HepG2 (cell line): ENCODE measurements around the gene BDP1. TPM values are rescaled to one million over a fixed set of nuclear protein-coding genes. Genes with fewer than 3 reads are reported as not detected.

Experiments used
- DNMT3B ChIP-seq: conservative IDR thresholded peaks from 2 replicates; pipeline ENCODE4 v1.6.1; 2016; ENCODE audit warnings: missing biosample characterization, control low read depth
- FOXA1 ChIP-seq, 2 experiments: fragments of 450-650 bp in 1 of 2; sonication (generic) in 1 of 2; formaldehyde crosslinking in 1 of 2; IDR thresholded peaks; 2 replicates each; pipeline versions ENCODE4 v1.4.0 to v1.6.1; 2016 to 2020; ENCODE audit warnings: missing genetic modification reagents in 1 of 2
- FOXJ3 ChIP-seq: sonication (generic); formaldehyde crosslinking; IDR thresholded peaks from 2 replicates; pipeline ENCODE4 v1.4.0; 2020; ENCODE audit warnings: missing genetic modification reagents, mild to moderate bottlenecking, borderline replicate concordance
- GFI1 ChIP-seq: sonication (generic); formaldehyde crosslinking; IDR thresholded peaks from 2 replicates; pipeline ENCODE4 v1.5.0; 2020; ENCODE audit warnings: missing genetic modification reagents, mild to moderate bottlenecking, borderline replicate concordance
- KDM5A ChIP-seq: fragments of 200-600 bp; sonication (generic); IDR thresholded peaks from 2 replicates; pipeline ENCODE4 v1.7.0; 2018; ENCODE audit warnings: antibody characterized with exemption, mild to moderate bottlenecking, low read length, borderline replicate concordance
- MAF1 ChIP-seq: sonication (generic); formaldehyde crosslinking; IDR thresholded peaks from 2 replicates; pipeline ENCODE4 v1.5.0; 2020; ENCODE audit warnings: missing genetic modification reagents, borderline replicate concordance
- MTERF4 ChIP-seq: sonication (generic); formaldehyde crosslinking; IDR thresholded peaks from 2 replicates; pipeline ENCODE4 v1.8.0; 2023; ENCODE audit warnings: mild to moderate bottlenecking, missing genetic modification reagents
- POLR2AphosphoS5 ChIP-seq: IDR thresholded peaks from 2 replicates; pipeline ENCODE4 v1.6.1; 2012; ENCODE audit warnings: low read depth, low read length
- SATB2 ChIP-seq: sonication (generic); formaldehyde crosslinking; IDR thresholded peaks from 2 replicates; pipeline ENCODE4 v1.5.0; 2020; ENCODE audit warnings: missing genetic modification reagents
- TRIM24 ChIP-seq: sonication (generic); formaldehyde crosslinking; IDR thresholded peaks from 2 replicates; pipeline ENCODE4 v1.8.0; 2022; ENCODE audit warnings: mild to moderate bottlenecking, missing genetic modification reagents
- ZBTB34 ChIP-seq: sonication (generic); formaldehyde crosslinking; IDR thresholded peaks from 2 replicates; pipeline ENCODE4 v1.8.0; 2022; ENCODE audit warnings: mild to moderate bottlenecking, missing genetic modification reagents
- ZFP1 ChIP-seq: IDR thresholded peaks from 2 replicates; pipeline ENCODE4 v1.6.1; 2016
- ZNF24 ChIP-seq: fragments of 450-650 bp; IDR thresholded peaks from 2 replicates; pipeline ENCODE4 v1.6.1; 2017; ENCODE audit warnings: antibody characterized with exemption, mild to moderate bottlenecking
- ZNF577 ChIP-seq: sonication (generic); formaldehyde crosslinking; IDR thresholded peaks from 2 replicates; pipeline ENCODE4 v1.4.0; 2020; ENCODE audit warnings: mild to moderate bottlenecking, low read depth, missing genetic modification reagents, borderline replicate concordance
- ZNF598 ChIP-seq: sonication (generic); formaldehyde crosslinking; IDR thresholded peaks from 2 replicates; pipeline ENCODE4 v1.5.1; 2020; ENCODE audit warnings: mild to moderate bottlenecking, missing genetic modification reagents, borderline replicate concordance
- ZNF766 ChIP-seq: sonication (generic); formaldehyde crosslinking; IDR thresholded peaks from 2 replicates; pipeline ENCODE4 v1.5.0; 2020; ENCODE audit warnings: missing genetic modification reagents, borderline replicate concordance
- ZSCAN30 ChIP-seq: sonication (generic); formaldehyde crosslinking; IDR thresholded peaks from 2 replicates; pipeline ENCODE4 v1.5.0; 2020; ENCODE audit warnings: mild to moderate bottlenecking, missing genetic modification reagents
- polyA plus RNA-seq, 8 experiments: library from polyadenylated mRNA; depleted of rRNA in 3 of 8; stranded (reverse) in 7 of 8; unstranded in 1 of 8; fragments of >200 nt; fragmentation: Illumina TruSeq in 4 of 8; extraction: Trizol in 4 of 8; gene quantifications; 2 replicates each; pipeline versions ENCODE4 v1.2.1 to v1.2.3, GENCODE V29; 2011 to 2016; ENCODE audit warnings: low read depth in 4 of 8, missing spikeins in 1 of 8, mixed read lengths in 1 of 8; ENCODE audit not compliant: insufficient read depth in 1 of 8
- total RNA-seq, 5 experiments: library from RNA; depleted of rRNA; stranded (reverse); fragments of >200 nt; fragmentation: Illumina TruSeq; extraction: Trizol; gene quantifications; 2 replicates each; pipeline ENCODE4 v1.2.3, GENCODE V29; 2016; ENCODE audit warnings: low read depth in 1 of 5
- TF ChIP-seq, protein P1 (sequence below), 2 experiments: sonication (generic) in 1 of 2; formaldehyde crosslinking in 1 of 2; IDR thresholded peaks; 2 replicates each; pipeline versions ENCODE4 v1.6.1 to v1.9.0; 2014 to 2022; ENCODE audit warnings: antibody characterized with exemption in 1 of 2, borderline replicate concordance in 1 of 2, inconsistent platforms in 1 of 2, low read depth in 1 of 2, missing genetic modification reagents in 1 of 2
- TF ChIP-seq, protein P2 (sequence below): IDR thresholded peaks from 2 replicates; pipeline ENCODE4 v1.6.1; 2018; ENCODE audit warnings: missing genetic modification reagents, mild to moderate bottlenecking, missing compliant biosample characterization

The BDP1 gene
- total and polyA plus RNA-seq, 2 of the 13 experiments (the other 11 are each of a cell fraction or from before 2014, with no cell fraction given), result 10.2 to 22.4 TPM

GRCh38 chr5:71586941-71587765, 131.7 kb downstream of the BDP1 start, which contains the start of gene MCCC2 (continued):
- TF ChIP-seq, protein P1, sequence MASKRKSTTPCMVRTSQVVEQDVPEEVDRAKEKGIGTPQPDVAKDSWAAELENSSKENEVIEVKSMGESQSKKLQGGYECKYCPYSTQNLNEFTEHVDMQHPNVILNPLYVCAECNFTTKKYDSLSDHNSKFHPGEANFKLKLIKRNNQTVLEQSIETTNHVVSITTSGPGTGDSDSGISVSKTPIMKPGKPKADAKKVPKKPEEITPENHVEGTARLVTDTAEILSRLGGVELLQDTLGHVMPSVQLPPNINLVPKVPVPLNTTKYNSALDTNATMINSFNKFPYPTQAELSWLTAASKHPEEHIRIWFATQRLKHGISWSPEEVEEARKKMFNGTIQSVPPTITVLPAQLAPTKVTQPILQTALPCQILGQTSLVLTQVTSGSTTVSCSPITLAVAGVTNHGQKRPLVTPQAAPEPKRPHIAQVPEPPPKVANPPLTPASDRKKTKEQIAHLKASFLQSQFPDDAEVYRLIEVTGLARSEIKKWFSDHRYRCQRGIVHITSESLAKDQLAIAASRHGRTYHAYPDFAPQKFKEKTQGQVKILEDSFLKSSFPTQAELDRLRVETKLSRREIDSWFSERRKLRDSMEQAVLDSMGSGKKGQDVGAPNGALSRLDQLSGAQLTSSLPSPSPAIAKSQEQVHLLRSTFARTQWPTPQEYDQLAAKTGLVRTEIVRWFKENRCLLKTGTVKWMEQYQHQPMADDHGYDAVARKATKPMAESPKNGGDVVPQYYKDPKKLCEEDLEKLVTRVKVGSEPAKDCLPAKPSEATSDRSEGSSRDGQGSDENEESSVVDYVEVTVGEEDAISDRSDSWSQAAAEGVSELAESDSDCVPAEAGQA (IDR thresholded peaks at IDR 0.05; ENCODE audit: low read depth), result no peak
- TF ChIP-seq, protein P1 (CRISPR knock-in tag; IDR thresholded peaks at IDR 0.05; ENCODE audit: borderline replicate concordance), result no peak
- TF ChIP-seq KDM5A (peak; percentile 60), FOXJ3 (CRISPR knock-in tag) (no peak), ZBTB34 (peak; percentile 17; the same call in 1 of the 2 replicates), DNMT3B (0 out of 2 replicates have a peak, but pooled peaks have one; percentile 51), ZNF24 (no peak), ZNF598 (CRISPR knock-in tag) (0 out of 2 replicates have a peak, but pooled peaks have one; percentile 40), ZNF577 (CRISPR knock-in tag) (no peak), TRIM24 (CRISPR knock-in tag) (no peak), GFI1 (CRISPR knock-in tag) (peak; percentile 82), ZFP1 (CRISPR knock-in tag) (no peak), MAF1 (CRISPR knock-in tag) (peak; percentile 35; the same call in 1 of the 2 replicates), POLR2AphosphoS5 (peak; percentile 87), FOXA1 (IDR thresholded peaks at IDR 0.05) (no peak), FOXA1 (CRISPR knock-in tag; IDR thresholded peaks at IDR 0.05) (peak; percentile 30; the same call in 1 of the 2 replicates), ZNF766 (CRISPR knock-in tag) (0 out of 2 replicates have a peak, but pooled peaks have one; percentile 78), ZSCAN30 (peak; percentile 68; the same call in 1 of the 2 replicates), SATB2 (CRISPR knock-in tag) (no peak), MTERF4 (CRISPR knock-in tag) (no peak)
- TF ChIP-seq, protein P2, sequence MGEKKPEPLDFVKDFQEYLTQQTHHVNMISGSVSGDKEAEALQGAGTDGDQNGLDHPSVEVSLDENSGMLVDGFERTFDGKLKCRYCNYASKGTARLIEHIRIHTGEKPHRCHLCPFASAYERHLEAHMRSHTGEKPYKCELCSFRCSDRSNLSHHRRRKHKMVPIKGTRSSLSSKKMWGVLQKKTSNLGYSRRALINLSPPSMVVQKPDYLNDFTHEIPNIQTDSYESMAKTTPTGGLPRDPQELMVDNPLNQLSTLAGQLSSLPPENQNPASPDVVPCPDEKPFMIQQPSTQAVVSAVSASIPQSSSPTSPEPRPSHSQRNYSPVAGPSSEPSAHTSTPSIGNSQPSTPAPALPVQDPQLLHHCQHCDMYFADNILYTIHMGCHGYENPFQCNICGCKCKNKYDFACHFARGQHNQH (CRISPR knock-in tag), result no peak
